Endothelial cell (in vitro differentiated cells): ENCODE data around the gene PABPN1L. TPM values are rescaled to one million over a fixed set of nuclear protein-coding genes. Genes with fewer than 3 reads are reported as not detected.

Source experiments
- DNase-seq: peaks from one replicate; pipeline ENCODE4 v3.0.0; 2021; ENCODE audit warnings: low spot score
- H3K27ac Mint-ChIP-seq: one replicate; pipeline ENCODE4 v1.8.0; 2021; ENCODE audit warnings: mixed read lengths, inconsistent platforms; ENCODE audit not compliant: unreplicated experiment
- H3K27me3 Mint-ChIP-seq: one replicate; pipeline ENCODE4 v1.8.0; 2021; ENCODE audit warnings: mild to moderate bottlenecking, moderate library complexity, mixed read lengths, inconsistent platforms; ENCODE audit not compliant: unreplicated experiment
- H3K36me3 Mint-ChIP-seq: one replicate; pipeline ENCODE4 v1.8.0; 2021; ENCODE audit warnings: mild to moderate bottlenecking, low read depth, mixed read lengths, inconsistent platforms; ENCODE audit not compliant: unreplicated experiment
- H3K4me1 Mint-ChIP-seq: one replicate; pipeline ENCODE4 v1.8.0; 2021; ENCODE audit warnings: mild to moderate bottlenecking, mixed read lengths, inconsistent platforms; ENCODE audit not compliant: unreplicated experiment
- H3K4me3 Mint-ChIP-seq: one replicate; pipeline ENCODE4 v1.8.0; 2021; ENCODE audit warnings: mild to moderate bottlenecking, mixed read lengths, inconsistent platforms; ENCODE audit not compliant: unreplicated experiment
- H3K9me3 Mint-ChIP-seq: one replicate; pipeline ENCODE4 v1.8.0; 2021; ENCODE audit warnings: mixed read lengths, inconsistent platforms; ENCODE audit not compliant: unreplicated experiment
- CTCF ChIP-seq: fragments of 200-600 bp; sonication (generic); IDR thresholded peaks from one replicate; pipeline ENCODE4 v1.5.0; 2021; ENCODE audit warnings: antibody characterized with exemption; ENCODE audit not compliant: unreplicated experiment
- total RNA-seq: library from RNA; stranded (reverse); fragmentation: NEBNext Ultra II Directional; extraction: Animal tissue kit (Norgen Biotek cat#: 25700); gene quantifications from one replicate; pipeline ENCODE4 v1.2.1, GENCODE V29; 2021; ENCODE audit not compliant: unreplicated experiment

Gene PABPN1L
- total RNA-seq, 1 donor from 2014 or later = not detected

DNA sequence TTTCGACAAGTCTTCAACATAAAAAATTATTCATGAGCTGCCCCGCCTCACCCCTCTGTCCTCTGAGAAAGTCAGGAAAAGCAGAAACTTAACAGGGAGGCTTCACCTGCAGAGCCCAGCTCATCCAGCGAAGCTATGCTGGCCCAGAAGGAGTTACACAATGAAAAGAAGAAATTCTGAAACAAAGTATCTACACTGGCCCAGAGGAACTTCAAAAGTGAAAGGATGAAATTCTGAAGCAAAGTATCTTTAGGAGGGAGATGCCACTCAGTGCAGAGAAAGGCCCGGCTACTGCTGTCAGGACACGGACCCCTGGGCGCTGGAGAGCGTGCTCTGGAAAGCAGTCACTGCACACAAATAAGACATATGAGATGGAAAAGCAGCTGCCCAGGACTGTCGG is 11.3 kb downstream of the PABPN1L start:
- Mint-ChIP-seq H3K27ac (peak overlapping the region; percentile 25), H3K9me3 (no peaks in the 10 kb centered on the region), H3K4me3 (peak overlapping the region; percentile 76), H3K36me3 (peaks cover 8% of the 10 kb centered on the region), H3K27me3 (peaks cover 9% of the 10 kb centered on the region), H3K4me1 (peaks cover 9% of the 10 kb centered on the region)
- DNase-seq = no peak
- TF ChIP-seq CTCF = no peak

GRCh38 chr16:88854306-88855111 is 12.0 kb downstream of the PABPN1L start:
- Mint-ChIP-seq H3K9me3 (no peaks in the 10 kb centered on the region), H3K27me3 (peaks cover 9% of the 10 kb centered on the region), H3K4me1 (peaks cover 9% of the 10 kb centered on the region), H3K36me3 (peaks cover 8% of the 10 kb centered on the region), H3K4me3 (no peak overlapping the region), H3K27ac (no peak overlapping the region)
- no peak for DNase-seq
- TF ChIP-seq CTCF = no peak

DNA sequence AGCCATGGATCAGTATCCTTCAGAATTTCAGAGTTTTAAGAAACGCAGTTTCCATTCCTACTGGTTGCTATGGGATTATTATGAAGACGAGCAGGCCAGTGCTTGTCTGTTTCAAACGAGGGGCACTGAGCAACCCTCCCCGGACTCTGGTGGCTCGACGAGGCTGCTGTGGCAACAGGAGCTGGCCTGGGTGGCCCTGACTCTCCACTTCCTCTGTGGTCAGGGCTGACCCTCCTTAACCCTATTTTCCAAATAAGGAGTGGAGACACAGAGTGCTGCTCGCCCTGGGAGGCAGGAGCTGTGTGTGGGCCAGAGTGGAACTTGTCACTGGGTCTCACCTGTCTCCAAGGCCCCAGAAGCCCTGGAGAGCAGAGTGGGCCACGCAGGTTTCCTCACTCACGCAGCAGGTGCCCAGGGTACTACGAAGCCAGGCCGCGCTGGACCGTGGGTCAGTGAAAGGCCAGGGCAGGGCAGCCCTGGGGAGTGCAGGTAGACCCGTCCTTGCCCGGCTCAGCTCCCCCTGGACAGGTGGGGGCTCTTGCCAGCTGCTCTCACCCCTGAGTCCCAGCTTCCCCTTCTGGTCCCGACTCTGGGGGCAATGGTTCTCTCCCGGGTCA is 13.0 kb downstream of the PABPN1L start:
- H3K4me3 Mint-ChIP-seq = no peak overlapping the region
- TF ChIP-seq CTCF = no peak
- peaks cover 8% of the 10 kb centered on the region for H3K36me3 Mint-ChIP-seq
- no peaks in the 10 kb centered on the region for H3K9me3 Mint-ChIP-seq
- DNase-seq = no peak
- peaks cover 9% of the 10 kb centered on the region for H3K4me1 Mint-ChIP-seq
- peaks cover 9% of the 10 kb centered on the region for H3K27me3 Mint-ChIP-seq
- no peak overlapping the region for H3K27ac Mint-ChIP-seq

DNA sequence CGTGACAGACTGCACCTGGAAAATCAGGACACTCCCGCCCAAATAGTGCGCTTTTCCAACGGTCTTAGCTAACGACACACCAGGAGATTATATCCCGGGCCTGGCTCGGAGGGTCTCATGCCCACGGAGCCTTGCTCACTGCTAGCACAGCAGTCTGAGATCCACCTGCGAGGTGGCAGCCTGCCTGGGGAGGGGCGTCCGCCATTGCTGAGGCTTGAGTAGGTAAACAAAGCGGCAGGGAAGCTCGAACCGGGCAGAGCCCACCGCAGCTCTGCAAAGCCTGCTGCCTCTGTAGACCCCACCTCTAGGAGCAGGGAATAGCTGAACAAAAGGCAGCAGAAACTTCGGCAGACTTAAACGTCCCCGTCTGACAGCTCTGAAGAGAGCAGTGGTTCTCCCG is 14.8 kb downstream of the PABPN1L start:
- peaks cover 2% of the 10 kb centered on the region for H3K4me1 Mint-ChIP-seq
- H3K9me3 Mint-ChIP-seq = no peaks in the 10 kb centered on the region
- no peak for DNase-seq
- peaks cover 2% of the 10 kb centered on the region for H3K27me3 Mint-ChIP-seq
- no peak overlapping the region for H3K27ac Mint-ChIP-seq
- peaks cover 8% of the 10 kb centered on the region for H3K36me3 Mint-ChIP-seq
- no peak overlapping the region for H3K4me3 Mint-ChIP-seq
- TF ChIP-seq CTCF = no peak
